Vagina (tissue), 2 donors: ENCODE measurements around the gene SEPTIN5. TPM values are rescaled to one million over a fixed set of nuclear protein-coding genes. Genes with fewer than 3 reads are reported as not detected.
"Not testable (repeated sequence)": the region's sequence is repeated elsewhere in the genome, so short reads cannot be mapped to it uniquely, and the experiment has no call there.

ENCODE experiments used
- DNase-seq, 2 donors: peaks; one replicate each; pipeline ENCODE4 v3.0.0-alpha.2; 2017; ENCODE audit errors: extremely low spot score in 2 of 2
- H3K27ac ChIP-seq: fragments of 200-600 bp; sonication (generic); one replicate; pipeline ENCODE4 v1.5.1; 2019
- H3K27me3 ChIP-seq: fragments of 200-600 bp; sonication (generic); one replicate; pipeline ENCODE4 v1.5.1; 2019
- H3K36me3 ChIP-seq, 2 donors: fragments of 200-600 bp; sonication (generic); one replicate each; pipeline ENCODE4 v1.5.1; 2017 to 2019
- H3K4me1 ChIP-seq: fragments of 200-600 bp; sonication (generic); one replicate; pipeline ENCODE4 v1.5.1; 2019
- H3K4me3 ChIP-seq, 2 donors: fragments of 200-600 bp; sonication (generic); 1 replicate in 1 of 2; 2 replicates in 1 of 2; pipeline ENCODE4 v1.5.1; 2016 to 2019
- H3K9me3 ChIP-seq: fragments of 200-600 bp; sonication (generic); one replicate; pipeline ENCODE4 v1.5.1; 2019
- POLR2A ChIP-seq, 2 donors: fragments of 450-650 bp; IDR thresholded peaks; one replicate each; pipeline ENCODE4 v1.6.1; 2017; ENCODE audit warnings: antibody characterized with exemption in 2 of 2, mild to moderate bottlenecking in 2 of 2, moderate library complexity in 2 of 2
- POLR2AphosphoS5 ChIP-seq, 2 donors: sonication (generic); formaldehyde crosslinking; IDR thresholded peaks; one replicate each; pipeline ENCODE4 v1.9.0; 2017; ENCODE audit warnings: antibody characterized with exemption in 2 of 2, mild to moderate bottlenecking in 2 of 2, low read depth in 1 of 2; ENCODE audit not compliant: insufficient read depth in 1 of 2
- intact Hi-C: fragments of 100-400 bp; cut with DNase I; formaldehyde crosslinking; loops from one replicate; pipeline ENCODE4 v1.15.1; 2023
- total RNA-seq: library from RNA; depleted of rRNA; stranded (reverse); fragments of >200 nt; gene quantifications from one replicate; pipeline ENCODE4 v1.2.3, GENCODE V29; 2016
- TF ChIP-seq, protein P1 (sequence below), 3 experiments: fragments of 450-650 bp in 2 of 3; fragments of 200-600 bp in 1 of 3; sonication (generic) in 1 of 3; IDR thresholded peaks; one replicate each; pipeline ENCODE4 v1.5.1; 2017 to 2019; ENCODE audit warnings: antibody characterized with exemption in 3 of 3, mild to moderate bottlenecking in 2 of 3, moderate library complexity in 2 of 3

The SEPTIN5 gene
- total RNA-seq, 1 donor from 2014 or later: 67.3 TPM

- Histone ChIP-seq H3K4me1 (peaks cover 3% of the 10 kb centered on the region), H3K27me3 (no peaks in the 10 kb centered on the region), H3K27ac (no peak overlapping the region), H3K36me3 (no peaks in the 10 kb centered on the region), H3K4me3 (no peak overlapping the region), H3K9me3 (no peaks in the 10 kb centered on the region)
- intact Hi-C loops: no loop called here
- no peak for TF ChIP-seq POLR2AphosphoS5 (IDR thresholded peaks at IDR 0.05; ENCODE audit: insufficient read depth in 1 of 2, low read depth in 1 of 2)
- no peak for TF ChIP-seq POLR2A (IDR thresholded peaks at IDR 0.05)
- TF ChIP-seq, protein P1, sequence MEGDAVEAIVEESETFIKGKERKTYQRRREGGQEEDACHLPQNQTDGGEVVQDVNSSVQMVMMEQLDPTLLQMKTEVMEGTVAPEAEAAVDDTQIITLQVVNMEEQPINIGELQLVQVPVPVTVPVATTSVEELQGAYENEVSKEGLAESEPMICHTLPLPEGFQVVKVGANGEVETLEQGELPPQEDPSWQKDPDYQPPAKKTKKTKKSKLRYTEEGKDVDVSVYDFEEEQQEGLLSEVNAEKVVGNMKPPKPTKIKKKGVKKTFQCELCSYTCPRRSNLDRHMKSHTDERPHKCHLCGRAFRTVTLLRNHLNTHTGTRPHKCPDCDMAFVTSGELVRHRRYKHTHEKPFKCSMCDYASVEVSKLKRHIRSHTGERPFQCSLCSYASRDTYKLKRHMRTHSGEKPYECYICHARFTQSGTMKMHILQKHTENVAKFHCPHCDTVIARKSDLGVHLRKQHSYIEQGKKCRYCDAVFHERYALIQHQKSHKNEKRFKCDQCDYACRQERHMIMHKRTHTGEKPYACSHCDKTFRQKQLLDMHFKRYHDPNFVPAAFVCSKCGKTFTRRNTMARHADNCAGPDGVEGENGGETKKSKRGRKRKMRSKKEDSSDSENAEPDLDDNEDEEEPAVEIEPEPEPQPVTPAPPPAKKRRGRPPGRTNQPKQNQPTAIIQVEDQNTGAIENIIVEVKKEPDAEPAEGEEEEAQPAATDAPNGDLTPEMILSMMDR (IDR thresholded peaks at IDR 0.05): no peak
- DNase-seq: no peak
These were observed 17.6 kb upstream of the SEPTIN5 start for GRCh38 chr22:19696504-19697276.

- H3K27ac ChIP-seq, DNase-seq, H3K27me3 ChIP-seq, H3K9me3 ChIP-seq, intact Hi-C loops, H3K36me3 ChIP-seq, H3K4me1 ChIP-seq, H3K4me3 ChIP-seq: not testable (repeated sequence)
These were observed 16.4 kb upstream of the SEPTIN5 start for GRCh38 chr22:19697871-19698270.

GRCh38 chr22:19700790-19701419 is 13.4 kb upstream of the SEPTIN5 start:
- Histone ChIP-seq H3K36me3 (no peaks in the 10 kb centered on the region), H3K27ac (no peak overlapping the region), H3K4me3 (no peak overlapping the region), H3K9me3 (no peaks in the 10 kb centered on the region), H3K27me3 (no peaks in the 10 kb centered on the region), H3K4me1 (no peaks in the 10 kb centered on the region)
- no peak for DNase-seq
- intact Hi-C loops: no loop called here
- no peak for TF ChIP-seq POLR2A (IDR thresholded peaks at IDR 0.05)
- TF ChIP-seq, protein P1 (IDR thresholded peaks at IDR 0.05): no peak
- TF ChIP-seq POLR2AphosphoS5 (IDR thresholded peaks at IDR 0.05; ENCODE audit: insufficient read depth in 1 of 2, low read depth in 1 of 2): no peak

DNA sequence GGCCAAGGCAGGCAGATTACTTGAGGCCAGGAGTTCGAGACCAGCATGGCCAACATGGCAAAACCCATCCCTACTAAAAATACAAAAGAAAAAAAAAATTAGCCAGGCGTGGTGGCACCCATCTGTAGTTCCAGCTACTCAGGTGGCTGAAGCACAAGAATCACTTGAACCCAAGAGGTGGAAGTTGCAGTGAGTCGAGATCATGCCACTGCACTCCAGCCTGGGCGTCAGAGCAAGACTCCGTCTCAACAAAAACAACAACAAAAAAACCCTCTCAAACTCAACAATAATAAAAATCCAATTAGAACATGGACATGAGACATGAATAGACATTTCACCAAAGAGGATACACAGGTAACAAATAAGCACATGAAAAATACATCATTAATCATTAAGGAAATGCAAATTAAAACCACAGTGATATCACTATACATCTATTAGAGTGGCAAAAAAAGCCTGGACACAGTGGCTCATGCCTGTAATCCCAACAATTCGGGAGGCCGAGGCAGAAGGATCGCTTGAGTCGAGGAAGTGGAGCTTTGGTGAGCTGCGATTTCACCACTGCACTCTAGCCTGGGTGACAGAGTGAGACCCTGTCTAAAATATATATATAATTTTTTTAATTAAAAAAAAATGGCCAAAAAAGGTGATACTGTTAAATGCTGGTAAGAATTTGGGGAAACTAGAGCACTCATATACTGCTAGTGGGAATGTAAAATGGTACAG is 12.7 kb upstream of the SEPTIN5 start:
- no peak for DNase-seq
- H3K27me3 ChIP-seq: no peaks in the 10 kb centered on the region
- intact Hi-C loops: no loop called here
- H3K4me3 ChIP-seq: no peak overlapping the region
- H3K27ac ChIP-seq: no peak overlapping the region
- H3K9me3 ChIP-seq: no peaks in the 10 kb centered on the region
- H3K4me1 ChIP-seq: no peaks in the 10 kb centered on the region
- no peaks in the 10 kb centered on the region for H3K36me3 ChIP-seq
- TF ChIP-seq, protein P1 (IDR thresholded peaks at IDR 0.05): no peak
- TF ChIP-seq POLR2A (IDR thresholded peaks at IDR 0.05): no peak
- no peak for TF ChIP-seq POLR2AphosphoS5 (IDR thresholded peaks at IDR 0.05; ENCODE audit: insufficient read depth in 1 of 2, low read depth in 1 of 2)

DNA sequence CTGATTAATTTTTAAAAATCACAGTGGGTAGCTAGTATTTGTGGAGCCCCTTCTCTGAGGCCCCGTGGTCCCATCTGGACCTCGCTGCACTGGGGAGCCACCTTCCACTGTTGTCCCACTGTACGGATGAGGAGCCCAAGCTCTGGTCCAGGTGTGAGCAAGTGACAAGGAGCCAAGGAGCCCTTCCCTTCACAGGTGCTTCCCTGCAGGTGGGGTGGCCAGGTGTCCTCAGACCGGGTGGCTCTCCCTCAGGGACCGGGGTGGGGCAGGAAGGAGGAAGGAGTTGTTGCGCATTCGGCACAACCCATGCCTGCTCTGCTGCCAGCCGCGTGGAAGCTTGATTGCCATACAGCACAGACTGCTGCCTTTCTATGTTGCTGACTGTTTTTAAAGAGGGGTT is 10.4 kb upstream of the SEPTIN5 start:
- Histone ChIP-seq H3K36me3 (no peaks in the 10 kb centered on the region), H3K4me3 (no peak overlapping the region), H3K27me3 (no peaks in the 10 kb centered on the region), H3K27ac (no peak overlapping the region), H3K4me1 (peaks cover 8% of the 10 kb centered on the region), H3K9me3 (no peaks in the 10 kb centered on the region)
- intact Hi-C loops: no loop called here
- DNase-seq: no peak
- TF ChIP-seq POLR2AphosphoS5 (IDR thresholded peaks at IDR 0.05; ENCODE audit: insufficient read depth in 1 of 2, low read depth in 1 of 2): no peak
- TF ChIP-seq POLR2A (IDR thresholded peaks at IDR 0.05): no peak
- TF ChIP-seq, protein P1 (IDR thresholded peaks at IDR 0.05): no peak
